Measurements from ENCODE around the gene KRTAP4-4.
"Not testable (repeated sequence)": the region's sequence is repeated elsewhere in the genome, so short reads cannot be mapped to it uniquely, and the experiment has no call there.

The KRTAP4-4 gene

DNA sequence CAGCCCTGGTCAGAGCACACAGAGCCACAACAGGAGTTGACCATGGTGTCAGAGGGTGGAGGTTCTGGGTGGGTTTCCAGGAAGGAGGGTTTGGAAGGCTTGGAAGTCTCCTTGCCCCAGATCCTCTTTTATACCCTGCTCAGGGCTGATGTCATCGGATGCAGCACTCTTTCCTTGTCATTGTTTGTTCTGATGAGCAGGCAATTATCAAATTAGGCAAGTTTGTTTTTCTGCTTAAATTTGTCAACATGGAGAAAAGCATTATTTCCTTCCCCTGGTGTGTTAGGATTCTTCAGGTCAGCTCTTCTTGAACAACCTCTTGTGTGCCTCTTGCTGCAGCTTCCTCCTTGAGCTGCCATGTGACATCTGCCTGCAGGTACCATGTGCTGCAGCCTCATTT is at the start of gene KRTAP4-4:
TSS of gene KRTAP4-4 (minus strand) at position 101 of the 400 bp plus-strand sequence. CDS start at position 44, 57 bp downstream.
- DNase-seq (ENCODE audit: low spot score in 2 of 2) (no peak), ATAC-seq (replicated peaks; ENCODE audit: extremely low read depth, poor library complexity, severe bottlenecking) (no peak)
- no peaks in the 10 kb centered on the region for H3K9me3 Mint-ChIP-seq
- H3K27ac Mint-ChIP-seq (ENCODE audit: low read depth) = no peak within 1 kb of the TSS
- H3K36me3 Mint-ChIP-seq (ENCODE audit: insufficient read depth) = no peaks in the 10 kb centered on the region
- H3K4me1 Mint-ChIP-seq = no peaks in the 10 kb centered on the region
- H3K27me3 Mint-ChIP-seq = peaks cover 49% of the 10 kb centered on the region
- no peak within 1 kb of the TSS for H3K4me3 Mint-ChIP-seq

DNA sequence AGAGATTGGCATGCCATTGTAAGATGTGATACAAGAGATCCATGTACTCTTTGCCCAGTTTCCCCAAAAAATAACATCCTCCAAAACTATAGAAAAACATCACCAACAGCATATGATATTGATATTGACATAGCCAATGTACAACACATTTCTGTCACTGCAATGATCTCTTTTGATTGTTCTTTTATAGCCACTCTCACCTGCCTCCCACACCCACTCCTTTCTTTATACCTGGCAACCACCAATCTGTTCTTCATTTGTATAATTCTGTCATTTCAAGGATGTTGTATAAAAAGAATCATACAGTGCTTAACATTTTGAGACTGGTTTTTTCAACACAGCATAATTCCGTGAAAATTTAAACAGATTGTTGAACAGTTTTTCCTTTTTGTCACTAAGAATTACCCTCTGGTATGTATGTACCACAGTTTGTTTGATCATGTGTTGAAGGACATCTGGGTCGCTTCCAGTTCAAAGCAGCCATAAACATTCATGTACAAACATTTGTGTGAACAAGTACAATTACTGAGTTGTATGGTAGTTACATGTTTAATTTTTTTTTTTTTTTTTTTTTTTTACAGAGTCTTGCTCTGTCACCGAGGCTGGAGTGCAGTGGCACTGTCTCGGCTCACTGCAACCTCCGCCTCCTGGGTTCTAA is 39.0 kb upstream of the KRTAP4-4 start:
- H3K4me3 Mint-ChIP-seq = no peak overlapping the region
- no peak overlapping the region for H3K27ac Mint-ChIP-seq (ENCODE audit: low read depth)
- H3K9me3 Mint-ChIP-seq = no peaks in the 10 kb centered on the region
- ATAC-seq (replicated peaks; ENCODE audit: extremely low read depth, poor library complexity, severe bottlenecking) = no peak
- DNase-seq (ENCODE audit: low spot score in 2 of 2) = no peak
- no peaks in the 10 kb centered on the region for H3K36me3 Mint-ChIP-seq (ENCODE audit: insufficient read depth)
- H3K27me3 Mint-ChIP-seq = peaks cover 13% of the 10 kb centered on the region
- H3K4me1 Mint-ChIP-seq = no peaks in the 10 kb centered on the region

DNA sequence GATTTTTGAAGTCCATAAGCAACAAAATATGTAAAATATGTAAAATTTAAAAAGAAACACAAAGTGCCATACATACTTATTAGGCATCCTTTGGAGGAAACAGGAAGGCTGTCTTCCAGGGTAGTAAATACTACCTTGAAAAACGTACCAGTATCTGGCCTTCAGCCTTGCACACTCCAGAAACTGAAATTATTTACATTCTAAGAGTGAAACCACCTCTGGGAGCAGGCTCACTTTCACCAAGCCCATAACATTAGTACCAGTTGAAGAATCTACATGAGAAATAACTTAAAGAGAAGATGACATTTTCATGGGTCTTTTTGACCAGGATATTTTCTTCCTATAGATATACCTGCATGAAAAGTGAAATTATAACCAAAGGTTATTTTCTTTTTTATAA is 35.5 kb upstream of the KRTAP4-4 start:
- no peak for ATAC-seq (replicated peaks; ENCODE audit: extremely low read depth, poor library complexity, severe bottlenecking)

DNA sequence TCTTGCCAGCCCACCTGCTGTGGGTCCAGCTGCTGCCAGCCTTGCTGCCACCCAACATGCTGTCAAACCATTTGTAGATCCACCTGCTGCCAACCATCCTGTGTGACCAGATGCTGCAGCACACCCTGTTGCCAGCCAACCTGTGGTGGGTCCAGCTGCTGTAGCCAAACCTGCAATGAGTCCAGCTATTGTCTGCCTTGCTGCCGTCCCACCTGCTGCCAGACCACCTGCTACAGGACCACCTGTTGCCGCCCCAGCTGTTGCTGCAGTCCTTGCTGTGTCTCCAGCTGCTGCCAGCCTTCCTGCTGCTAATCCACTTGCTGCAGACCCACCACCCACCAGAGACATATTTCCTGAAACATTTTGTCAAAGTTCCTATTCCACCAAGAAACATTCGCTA is 29.8 kb upstream of the KRTAP4-4 start:
- Mint-ChIP-seq H3K27ac (ENCODE audit: low read depth) (no peak overlapping the region), H3K9me3 (no peaks in the 10 kb centered on the region), H3K27me3 (peaks cover 61% of the 10 kb centered on the region), H3K36me3 (ENCODE audit: insufficient read depth) (no peaks in the 10 kb centered on the region), H3K4me1 (no peaks in the 10 kb centered on the region), H3K4me3 (no peak overlapping the region)
- no peak for ATAC-seq (replicated peaks; ENCODE audit: extremely low read depth, poor library complexity, severe bottlenecking)
- DNase-seq (ENCODE audit: low spot score in 2 of 2) = no peak

More for the DNA sequence above, 35.5 kb upstream of the KRTAP4-4 start:
- DNase-seq (ENCODE audit: low spot score in 2 of 2) = no peak
- Mint-ChIP-seq H3K36me3 (ENCODE audit: insufficient read depth) (no peaks in the 10 kb centered on the region), H3K27me3 (peaks cover 32% of the 10 kb centered on the region), H3K9me3 (no peaks in the 10 kb centered on the region), H3K27ac (ENCODE audit: low read depth) (no peak overlapping the region), H3K4me1 (no peaks in the 10 kb centered on the region), H3K4me3 (no peak overlapping the region)

DNA sequence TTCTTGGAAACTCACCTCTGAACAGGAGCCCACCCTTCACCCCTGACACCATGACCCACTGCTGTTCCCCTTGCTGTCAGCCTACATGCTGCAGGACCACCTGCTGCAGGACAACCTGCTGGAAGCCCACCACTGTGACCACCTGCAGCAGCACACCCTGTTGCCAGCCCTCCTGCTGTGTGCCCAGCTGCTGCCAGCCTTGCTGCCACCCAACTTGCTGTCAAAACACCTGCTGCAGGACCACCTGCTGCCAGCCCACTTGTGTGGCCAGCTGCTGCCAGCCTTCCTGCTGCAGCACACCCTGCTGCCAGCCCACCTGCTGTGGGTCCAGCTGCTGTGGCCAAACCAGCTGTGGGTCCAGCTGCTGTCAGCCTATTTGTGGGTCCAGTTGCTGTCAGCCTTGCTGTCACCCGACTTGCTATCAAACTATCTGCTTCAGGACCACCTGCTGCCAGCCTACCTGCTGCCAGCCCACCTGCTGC is 29.3 kb upstream of the KRTAP4-4 start, which contains the start of gene KRTAP9-1:
TSS of gene KRTAP9-1 (plus strand) at position 51 of the 482 bp plus-strand sequence. CDS start at position 51, 0 bp downstream.
- not testable (repeated sequence) for DNase-seq (ENCODE audit: low spot score in 2 of 2); H3K4me1 Mint-ChIP-seq; H3K9me3 Mint-ChIP-seq; ATAC-seq (replicated peaks; ENCODE audit: extremely low read depth, poor library complexity, severe bottlenecking); H3K27ac Mint-ChIP-seq (ENCODE audit: low read depth); H3K4me3 Mint-ChIP-seq; H3K36me3 Mint-ChIP-seq (ENCODE audit: insufficient read depth)
- H3K27me3 Mint-ChIP-seq = peaks cover 61% of the 10 kb centered on the region

DNA sequence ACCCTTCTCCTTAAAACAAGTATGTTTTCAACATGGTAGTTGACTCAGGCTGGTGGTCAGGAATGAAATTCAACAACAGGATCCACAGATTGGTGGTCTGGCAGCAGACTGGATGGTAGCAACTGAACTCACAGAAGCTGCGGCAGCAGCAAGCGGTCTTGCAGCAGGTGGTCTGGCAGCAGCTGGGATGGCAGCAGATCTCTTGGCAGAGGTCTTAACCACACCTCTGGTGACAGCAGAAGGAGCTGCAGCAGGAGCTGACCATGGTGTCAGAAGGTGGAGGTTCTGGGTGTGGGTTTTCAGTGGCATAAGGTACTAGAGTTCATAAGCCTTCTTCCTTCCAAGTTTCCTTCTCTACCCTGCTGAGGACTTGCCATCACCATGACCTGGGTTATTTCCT is 26.3 kb upstream of the KRTAP4-4 start:
- Mint-ChIP-seq H3K27me3 (peaks cover 59% of the 10 kb centered on the region), H3K27ac (ENCODE audit: low read depth) (no peak overlapping the region), H3K4me3 (no peak overlapping the region), H3K9me3 (no peaks in the 10 kb centered on the region), H3K4me1 (no peaks in the 10 kb centered on the region), H3K36me3 (ENCODE audit: insufficient read depth) (no peaks in the 10 kb centered on the region)
- no peak for ATAC-seq (replicated peaks; ENCODE audit: extremely low read depth, poor library complexity, severe bottlenecking)
- no peak for DNase-seq (ENCODE audit: low spot score in 2 of 2)

DNA sequence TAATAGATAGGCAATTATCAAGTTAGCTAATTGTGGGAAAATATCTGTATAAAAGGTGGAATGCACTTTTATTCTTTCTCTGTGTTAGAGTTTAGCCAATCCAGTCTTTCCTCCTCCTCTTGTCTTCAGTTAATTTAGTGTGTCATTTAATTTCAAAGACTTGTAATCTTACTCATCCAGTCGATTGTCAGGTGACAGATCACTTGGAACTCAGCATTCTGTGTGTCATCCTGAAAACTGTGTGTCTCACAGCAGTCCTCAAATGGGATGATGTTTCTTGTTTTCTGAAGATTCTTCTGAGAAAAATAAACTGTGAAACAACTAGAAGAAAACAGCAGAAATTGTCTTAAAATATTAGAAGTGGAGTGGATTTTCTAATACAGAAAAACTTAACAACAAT is 24.5 kb upstream of the KRTAP4-4 start:
- no peak overlapping the region for H3K27ac Mint-ChIP-seq (ENCODE audit: low read depth)
- no peak overlapping the region for H3K4me3 Mint-ChIP-seq
- peaks cover 40% of the 10 kb centered on the region for H3K27me3 Mint-ChIP-seq
- ATAC-seq (replicated peaks; ENCODE audit: extremely low read depth, poor library complexity, severe bottlenecking) = no peak
- no peaks in the 10 kb centered on the region for H3K9me3 Mint-ChIP-seq
- H3K4me1 Mint-ChIP-seq = no peaks in the 10 kb centered on the region
- no peaks in the 10 kb centered on the region for H3K36me3 Mint-ChIP-seq (ENCODE audit: insufficient read depth)
- no peak for DNase-seq (ENCODE audit: low spot score in 2 of 2)

DNA sequence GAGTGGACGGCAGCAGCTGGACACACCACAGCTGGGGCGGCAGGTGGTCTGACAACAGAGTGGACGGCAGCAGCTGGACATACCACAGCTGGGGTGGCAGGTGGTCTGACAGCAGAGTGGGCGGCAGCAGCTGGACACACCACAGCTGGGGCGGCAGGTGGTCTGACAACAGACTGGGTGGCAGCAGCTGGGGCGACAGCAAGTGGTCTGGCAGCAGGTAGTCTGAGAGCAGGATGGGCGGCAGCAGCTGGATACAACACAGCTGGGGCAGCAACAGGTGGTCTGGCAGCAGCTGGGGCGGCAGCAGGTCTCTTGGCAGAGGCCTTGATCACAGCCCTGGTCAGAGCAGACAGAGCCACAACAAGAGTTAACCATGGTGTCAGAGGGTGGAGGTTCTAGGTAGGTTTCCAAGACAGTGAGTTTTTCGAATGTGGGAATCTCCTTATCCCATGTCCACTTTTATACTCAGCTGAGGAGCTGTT is 24.0 kb upstream of the KRTAP4-4 start, which contains the start of gene KRTAP4-1:
TSS of gene KRTAP4-1 (minus strand) at position 432 of the 482 bp plus-strand sequence. CDS start at position 375, 57 bp downstream.
- no peak for ATAC-seq (replicated peaks; ENCODE audit: extremely low read depth, poor library complexity, severe bottlenecking)
- Mint-ChIP-seq H3K36me3 (ENCODE audit: insufficient read depth) (no peaks in the 10 kb centered on the region), H3K27me3 (peaks cover 35% of the 10 kb centered on the region)

DNA sequence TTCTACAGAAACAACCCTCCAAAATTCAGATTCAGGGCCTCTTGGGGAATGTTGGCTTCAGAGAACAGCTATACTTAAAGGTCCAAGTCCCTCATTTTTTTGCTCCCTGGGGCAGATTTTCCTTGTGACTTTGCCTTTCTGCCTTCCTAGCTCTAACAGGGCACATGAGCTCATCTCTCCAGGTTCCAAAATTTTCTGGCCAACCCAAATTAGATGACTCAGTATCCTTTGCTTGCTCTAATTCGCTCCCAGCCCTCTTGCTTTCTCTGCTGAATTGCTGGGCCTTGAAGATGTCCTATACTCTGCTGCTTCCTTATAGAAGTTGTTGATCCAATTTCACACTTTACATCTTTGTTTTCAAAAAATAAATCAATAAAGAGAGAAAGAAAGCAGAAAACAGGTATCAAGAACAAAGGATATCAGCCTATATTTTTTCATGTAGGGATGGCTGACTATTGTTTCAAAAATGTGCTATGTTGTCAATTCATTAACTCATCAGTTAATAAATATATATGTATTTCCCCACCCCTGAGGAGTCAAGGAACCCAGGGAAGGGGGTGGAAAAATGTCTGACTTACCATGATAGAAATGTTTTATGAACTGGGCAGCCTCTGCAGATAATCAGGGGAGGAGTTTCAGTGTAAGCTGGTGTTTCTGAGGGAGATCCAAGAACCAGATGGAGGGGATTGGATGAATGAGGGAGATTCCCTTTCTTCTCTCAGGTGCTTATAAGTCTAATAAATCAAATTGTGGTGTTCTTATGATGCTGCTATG is 18.5 kb upstream of the KRTAP4-4 start:
- Mint-ChIP-seq H3K27ac (ENCODE audit: low read depth) (no peak overlapping the region), H3K9me3 (no peaks in the 10 kb centered on the region), H3K36me3 (ENCODE audit: insufficient read depth) (no peaks in the 10 kb centered on the region), H3K4me1 (no peaks in the 10 kb centered on the region), H3K4me3 (no peak overlapping the region), H3K27me3 (peaks cover 11% of the 10 kb centered on the region)
- DNase-seq (ENCODE audit: low spot score in 2 of 2) = no peak
- no peak for ATAC-seq (replicated peaks; ENCODE audit: extremely low read depth, poor library complexity, severe bottlenecking)

More for the DNA sequence above, 24.0 kb upstream of the KRTAP4-4 start, which contains the start of gene KRTAP4-1:
- Mint-ChIP-seq H3K4me3 (no peak within 1 kb of the TSS), H3K9me3 (no peaks in the 10 kb centered on the region), H3K27ac (ENCODE audit: low read depth) (no peak within 1 kb of the TSS), H3K4me1 (no peaks in the 10 kb centered on the region)
- DNase-seq (ENCODE audit: low spot score in 2 of 2) = no peak

DNA sequence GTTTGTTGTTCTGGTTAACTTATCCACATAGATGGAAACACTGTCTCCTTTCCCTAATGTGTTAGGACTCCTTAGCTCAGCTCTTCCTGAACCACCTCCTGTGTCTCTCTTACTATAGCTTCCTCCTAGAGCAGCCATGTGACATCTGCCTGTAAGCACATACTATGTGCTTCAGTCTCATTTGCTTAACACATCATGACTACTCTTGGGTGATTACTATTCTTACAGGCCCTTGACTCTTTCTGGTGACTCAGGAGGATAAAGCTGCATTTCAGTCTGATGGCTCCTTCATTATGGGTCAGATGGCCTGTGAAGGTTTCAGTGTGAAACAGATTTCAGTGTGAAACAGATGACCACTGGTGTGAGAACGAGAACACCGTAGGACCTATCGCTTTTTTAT is 17.8 kb upstream of the KRTAP4-4 start:
- Mint-ChIP-seq H3K9me3 (no peaks in the 10 kb centered on the region), H3K4me1 (peaks cover 3% of the 10 kb centered on the region), H3K4me3 (no peak overlapping the region), H3K27me3 (peaks cover 9% of the 10 kb centered on the region), H3K27ac (ENCODE audit: low read depth) (no peak overlapping the region), H3K36me3 (ENCODE audit: insufficient read depth) (no peaks in the 10 kb centered on the region)
- DNase-seq (ENCODE audit: low spot score in 2 of 2) (no peak), ATAC-seq (replicated peaks; ENCODE audit: extremely low read depth, poor library complexity, severe bottlenecking) (no peak)

DNA sequence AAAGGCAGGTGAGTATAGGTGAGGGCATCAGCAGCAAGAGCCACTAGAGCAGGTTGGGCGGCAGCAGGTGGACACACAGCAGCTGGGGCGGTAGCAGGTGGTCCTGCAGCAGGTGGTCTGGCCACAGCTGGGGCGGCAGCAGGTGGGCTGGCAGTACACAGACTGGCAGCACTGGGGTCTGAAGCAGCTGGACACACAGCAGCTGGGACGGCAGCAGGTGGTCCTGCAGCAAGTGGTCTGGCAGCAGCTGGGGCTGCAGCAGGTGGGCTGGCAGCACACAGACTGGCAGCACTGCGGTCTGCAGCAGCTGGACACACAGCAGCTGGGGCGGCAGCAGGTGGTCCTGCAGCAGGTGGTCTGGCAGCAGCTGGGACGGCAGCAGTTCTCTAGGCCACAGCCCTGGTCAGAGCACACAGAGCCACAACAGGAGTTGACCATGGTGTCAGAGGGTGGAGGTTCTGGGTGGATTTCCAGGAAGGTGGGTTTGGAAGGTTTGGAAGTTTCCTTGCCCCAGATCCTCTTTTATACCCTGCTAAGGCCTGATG is 17.3 kb upstream of the KRTAP4-4 start, which contains the start of gene KRTAP4-2:
TSS of gene KRTAP4-2 (minus strand) at position 495 of the 545 bp plus-strand sequence. CDS start at position 438, 57 bp downstream.
- no peak for ATAC-seq (replicated peaks; ENCODE audit: extremely low read depth, poor library complexity, severe bottlenecking)
- Mint-ChIP-seq H3K36me3 (ENCODE audit: insufficient read depth) (no peaks in the 10 kb centered on the region), H3K27me3 (peaks cover 11% of the 10 kb centered on the region), H3K9me3 (no peaks in the 10 kb centered on the region), H3K27ac (ENCODE audit: low read depth) (no peak within 1 kb of the TSS), H3K4me3 (no peak within 1 kb of the TSS), H3K4me1 (peaks cover 5% of the 10 kb centered on the region)
- no peak for DNase-seq (ENCODE audit: low spot score in 2 of 2)

DNA sequence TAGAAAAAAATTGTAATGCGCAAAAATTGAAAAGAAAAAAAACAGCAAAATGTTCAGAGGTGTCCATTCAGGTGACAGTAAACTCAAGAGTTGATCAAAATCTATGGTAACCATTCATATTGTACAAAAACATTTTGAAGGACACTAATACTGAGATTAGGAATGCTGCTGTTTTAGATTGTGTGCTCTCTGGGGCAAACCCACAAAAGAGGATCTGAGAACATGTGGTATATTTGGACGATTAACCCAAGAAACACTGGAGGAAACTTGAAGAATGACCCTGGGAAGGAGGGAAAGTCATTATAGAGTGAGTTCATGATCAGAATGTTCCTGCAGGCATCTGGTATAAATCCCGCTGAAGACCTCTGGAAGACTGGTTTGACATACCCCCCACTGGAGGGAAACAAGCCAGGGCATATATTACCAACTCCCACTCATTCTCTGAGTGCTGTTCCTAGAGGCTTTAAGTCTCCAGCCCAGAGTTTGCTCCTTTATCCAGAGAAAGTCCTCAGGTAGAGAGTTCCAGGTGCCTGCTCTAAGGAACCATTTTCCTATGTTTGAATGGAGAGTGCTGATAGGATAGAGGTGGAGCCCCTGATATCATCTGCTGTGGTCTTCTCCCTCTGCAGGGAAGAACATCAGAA is 16.3 kb upstream of the KRTAP4-4 start:
- H3K4me3 Mint-ChIP-seq = no peak overlapping the region
- DNase-seq (ENCODE audit: low spot score in 2 of 2) (no peak), ATAC-seq (replicated peaks; ENCODE audit: extremely low read depth, poor library complexity, severe bottlenecking) (no peak)
- peaks cover 20% of the 10 kb centered on the region for H3K27me3 Mint-ChIP-seq
- peaks cover 5% of the 10 kb centered on the region for H3K4me1 Mint-ChIP-seq
- H3K27ac Mint-ChIP-seq (ENCODE audit: low read depth) = no peak overlapping the region
- peaks cover under 1% of the 10 kb centered on the region for H3K36me3 Mint-ChIP-seq (ENCODE audit: insufficient read depth)
- no peaks in the 10 kb centered on the region for H3K9me3 Mint-ChIP-seq
